ENCODE data around the gene COL11A1. TPM values are rescaled to one million over a fixed set of nuclear protein-coding genes. Genes with fewer than 3 reads are reported as not detected.
"Not testable (repeated sequence)": the region's sequence is repeated elsewhere in the genome, so short reads cannot be mapped to it uniquely, and the experiment has no call there.

The COL11A1 gene
- total RNA-seq, 4 donors from 2014 or later, result 0.16 TPM; not detected in 3

DNA sequence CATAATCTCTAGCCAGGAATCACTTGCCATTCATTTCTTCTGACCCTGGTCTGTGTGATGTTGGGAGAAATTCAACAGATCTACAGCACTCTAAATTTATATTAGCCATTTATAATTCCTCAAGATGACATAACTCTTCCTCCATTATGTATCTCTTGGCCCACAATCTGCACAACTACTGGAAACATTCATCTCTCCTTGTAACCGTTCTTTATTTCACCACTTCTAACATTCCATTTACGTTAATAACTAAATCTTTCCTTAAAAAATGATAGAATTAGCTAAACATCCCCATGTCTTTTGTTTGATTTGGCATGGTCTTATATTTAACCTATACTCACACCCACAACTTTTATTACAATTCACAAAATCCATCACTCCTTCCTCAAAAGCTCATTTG lies 166.0 kb downstream of the COL11A1 start:
- intact Hi-C loops (cut with DNase I; ENCODE audit: low total_unique reads), result no loop called here
- H3K9me3 ChIP-seq, result no peaks in the 10 kb centered on the region
- no peak for DNase-seq
- H3K27me3 ChIP-seq, result no peaks in the 10 kb centered on the region
- TF ChIP-seq POLR2AphosphoS5 (IDR thresholded peaks at IDR 0.05), result no peak
- TF ChIP-seq, protein P1, sequence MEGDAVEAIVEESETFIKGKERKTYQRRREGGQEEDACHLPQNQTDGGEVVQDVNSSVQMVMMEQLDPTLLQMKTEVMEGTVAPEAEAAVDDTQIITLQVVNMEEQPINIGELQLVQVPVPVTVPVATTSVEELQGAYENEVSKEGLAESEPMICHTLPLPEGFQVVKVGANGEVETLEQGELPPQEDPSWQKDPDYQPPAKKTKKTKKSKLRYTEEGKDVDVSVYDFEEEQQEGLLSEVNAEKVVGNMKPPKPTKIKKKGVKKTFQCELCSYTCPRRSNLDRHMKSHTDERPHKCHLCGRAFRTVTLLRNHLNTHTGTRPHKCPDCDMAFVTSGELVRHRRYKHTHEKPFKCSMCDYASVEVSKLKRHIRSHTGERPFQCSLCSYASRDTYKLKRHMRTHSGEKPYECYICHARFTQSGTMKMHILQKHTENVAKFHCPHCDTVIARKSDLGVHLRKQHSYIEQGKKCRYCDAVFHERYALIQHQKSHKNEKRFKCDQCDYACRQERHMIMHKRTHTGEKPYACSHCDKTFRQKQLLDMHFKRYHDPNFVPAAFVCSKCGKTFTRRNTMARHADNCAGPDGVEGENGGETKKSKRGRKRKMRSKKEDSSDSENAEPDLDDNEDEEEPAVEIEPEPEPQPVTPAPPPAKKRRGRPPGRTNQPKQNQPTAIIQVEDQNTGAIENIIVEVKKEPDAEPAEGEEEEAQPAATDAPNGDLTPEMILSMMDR (IDR thresholded peaks at IDR 0.05), result no peak
- TF ChIP-seq POLR2A (IDR thresholded peaks at IDR 0.05), result no peak
- TF ChIP-seq EP300 (IDR thresholded peaks at IDR 0.05; ENCODE audit: low read depth), result no peak
- H3K4me3 ChIP-seq, result no peak overlapping the region
- WGBS, 2 donors (ENCODE audit: low coverage in 1 of 2), result 38 to 75% methylated on average over 2 of the region's 2 CpGs
- H3K4me1 ChIP-seq, result no peaks in the 10 kb centered on the region
- H3K36me3 ChIP-seq, result no peaks in the 10 kb centered on the region
- in situ Hi-C loops (cut with MboI; ENCODE audit: low pct_ligation_motif_present in 1 of 4, low pct_unique_long_range_greater_than_20kb in 1 of 4, low sequenced_read_pairs in 3 of 4), result no loop called here
- H3K27ac ChIP-seq, result no peak overlapping the region

DNA sequence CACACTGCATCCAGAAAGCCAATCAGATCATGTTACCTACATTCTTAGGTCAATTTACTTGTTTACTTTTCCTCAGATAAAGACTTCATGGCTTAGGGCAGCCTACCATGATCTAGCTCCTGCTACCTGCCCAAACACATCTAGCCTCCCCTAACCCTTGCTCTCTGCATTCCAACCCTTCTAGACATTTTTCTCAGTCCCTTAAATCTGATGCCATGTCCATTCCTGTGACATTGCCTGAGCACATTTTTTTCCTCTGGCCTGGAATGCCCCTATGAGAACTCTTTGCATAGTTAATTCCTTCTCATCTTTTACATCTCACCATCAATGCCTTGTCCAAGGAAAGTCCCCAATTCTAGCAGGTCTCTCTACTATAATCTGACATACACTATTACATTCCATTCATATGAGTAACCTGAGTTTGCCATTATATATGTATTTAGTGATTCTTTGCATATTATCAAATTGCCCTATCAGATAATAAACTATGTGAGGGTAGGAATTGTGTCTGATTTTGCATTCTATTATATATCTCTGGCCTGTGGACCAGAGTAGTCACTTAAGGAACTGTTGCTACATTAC lies 166.9 kb downstream of the COL11A1 start:
- H3K36me3 ChIP-seq, result no peaks in the 10 kb centered on the region
- in situ Hi-C loops (cut with MboI; ENCODE audit: low pct_ligation_motif_present in 1 of 4, low pct_unique_long_range_greater_than_20kb in 1 of 4, low sequenced_read_pairs in 3 of 4) (no loop called here), intact Hi-C loops (cut with DNase I; ENCODE audit: low total_unique reads) (no loop called here)
- H3K9me3 ChIP-seq, result no peaks in the 10 kb centered on the region
- no peaks in the 10 kb centered on the region for H3K27me3 ChIP-seq
- TF ChIP-seq POLR2A (IDR thresholded peaks at IDR 0.05), result no peak
- TF ChIP-seq, protein P1 (IDR thresholded peaks at IDR 0.05), result no peak
- TF ChIP-seq EP300 (IDR thresholded peaks at IDR 0.05; ENCODE audit: low read depth), result no peak
- TF ChIP-seq POLR2AphosphoS5 (IDR thresholded peaks at IDR 0.05), result no peak
- no peak overlapping the region for H3K27ac ChIP-seq
- H3K4me3 ChIP-seq, result no peak overlapping the region
- H3K4me1 ChIP-seq, result no peaks in the 10 kb centered on the region
- no peak for DNase-seq

DNA sequence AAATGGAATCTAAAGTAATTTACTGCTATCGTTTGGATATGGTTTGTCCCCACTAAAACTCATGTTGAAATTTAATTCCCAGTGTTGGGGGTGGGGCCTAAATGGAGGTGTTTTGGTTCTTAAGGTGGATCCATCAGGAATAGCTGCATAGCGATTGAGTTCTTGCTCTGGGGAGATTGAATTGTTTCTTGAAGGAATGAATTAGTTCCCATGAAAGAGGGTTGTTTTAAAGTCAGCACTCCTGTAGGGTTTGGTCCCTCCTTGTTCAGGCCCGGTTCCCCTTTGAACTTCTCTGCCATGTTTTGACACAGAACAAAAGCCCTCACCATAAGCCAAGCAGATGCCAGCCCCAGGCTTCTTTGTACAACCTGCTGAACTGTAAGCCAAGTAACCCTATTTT lies 170.9 kb downstream of the COL11A1 start:
- in situ Hi-C loops (cut with MboI; ENCODE audit: low pct_ligation_motif_present in 1 of 4, low pct_unique_long_range_greater_than_20kb in 1 of 4, low sequenced_read_pairs in 3 of 4), result no loop called here

DNA sequence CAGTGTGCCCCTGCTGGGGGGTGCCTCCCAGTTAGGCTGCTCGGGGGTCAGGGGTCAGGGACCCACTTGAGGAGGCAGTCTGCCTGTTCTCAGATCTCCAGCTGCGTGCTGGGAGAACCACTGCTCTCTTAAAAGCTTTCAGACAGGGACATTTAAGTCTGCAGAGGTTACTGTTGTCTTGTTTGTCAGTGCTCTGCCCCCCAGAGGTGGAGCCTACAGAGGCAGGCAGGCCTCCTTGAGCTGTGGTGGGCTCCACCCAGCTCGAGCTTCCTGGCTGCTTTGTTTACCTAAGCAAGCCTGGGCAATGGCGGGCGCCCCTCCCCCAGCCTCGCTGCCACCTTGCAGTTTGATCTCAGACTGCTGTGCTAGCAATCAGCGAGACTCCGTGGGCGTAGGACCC lies 175.0 kb downstream of the COL11A1 start:
- H3K4me1 ChIP-seq, H3K36me3 ChIP-seq: not testable (repeated sequence)

More for the DNA sequence above, 170.9 kb downstream of the COL11A1 start:
- Histone ChIP-seq H3K27ac (no peak overlapping the region), H3K36me3 (no peaks in the 10 kb centered on the region), H3K27me3 (no peaks in the 10 kb centered on the region), H3K4me3 (no peak overlapping the region), H3K9me3 (no peaks in the 10 kb centered on the region), H3K4me1 (no peaks in the 10 kb centered on the region)
- DNase-seq, result no peak
- WGBS, 2 donors (ENCODE audit: low coverage in 1 of 2), result 57 to 64% methylated on average over 3 of the region's 3 CpGs
- TF ChIP-seq POLR2AphosphoS5 (IDR thresholded peaks at IDR 0.05) (no peak), POLR2A (IDR thresholded peaks at IDR 0.05) (no peak), EP300 (IDR thresholded peaks at IDR 0.05; ENCODE audit: low read depth) (no peak)
- TF ChIP-seq, protein P1 (IDR thresholded peaks at IDR 0.05), result no peak
- intact Hi-C loops (cut with DNase I; ENCODE audit: low total_unique reads), result no loop called here

DNA sequence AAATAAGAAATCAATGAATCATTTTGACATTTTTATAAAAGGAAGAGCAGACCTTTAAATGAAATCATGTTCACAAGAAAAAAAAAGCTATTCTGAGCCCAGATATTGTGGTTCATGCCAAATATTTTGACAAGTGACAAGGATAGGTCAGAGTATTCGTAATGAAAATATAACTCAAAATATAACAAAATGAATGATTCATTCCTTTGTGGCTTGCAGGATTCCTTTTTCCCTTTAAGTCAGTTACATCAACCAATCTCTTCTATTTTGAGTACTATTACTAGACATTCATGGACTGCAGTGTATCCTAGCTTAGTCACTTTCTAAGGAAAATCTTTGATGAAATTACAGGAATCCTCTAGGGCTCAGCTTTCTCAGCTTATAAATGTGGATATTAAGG lies 188.7 kb downstream of the COL11A1 start:
- in situ Hi-C loops (cut with MboI; ENCODE audit: low pct_ligation_motif_present in 1 of 4, low pct_unique_long_range_greater_than_20kb in 1 of 4, low sequenced_read_pairs in 3 of 4), result no loop called here
- Histone ChIP-seq H3K4me1 (no peaks in the 10 kb centered on the region), H3K36me3 (no peaks in the 10 kb centered on the region), H3K27me3 (no peaks in the 10 kb centered on the region), H3K9me3 (no peaks in the 10 kb centered on the region), H3K4me3 (no peak overlapping the region), H3K27ac (no peak overlapping the region)
- no peak for TF ChIP-seq POLR2A (IDR thresholded peaks at IDR 0.05)
- no peak for TF ChIP-seq EP300 (IDR thresholded peaks at IDR 0.05; ENCODE audit: low read depth)
- TF ChIP-seq, protein P1 (IDR thresholded peaks at IDR 0.05), result no peak
- no peak for TF ChIP-seq POLR2AphosphoS5 (IDR thresholded peaks at IDR 0.05)
- no peak for DNase-seq
- intact Hi-C loops (cut with DNase I; ENCODE audit: low total_unique reads), result no loop called here
- 0 to 13% methylated on average over 1 of the region's 1 CpG for WGBS, 2 donors (ENCODE audit: low coverage in 1 of 2)

More for the DNA sequence above, 175.0 kb downstream of the COL11A1 start:
- H3K27ac ChIP-seq; intact Hi-C loops (cut with DNase I; ENCODE audit: low total_unique reads); in situ Hi-C loops (cut with MboI; ENCODE audit: low pct_ligation_motif_present in 1 of 4, low pct_unique_long_range_greater_than_20kb in 1 of 4, low sequenced_read_pairs in 3 of 4); H3K27me3 ChIP-seq; DNase-seq; H3K9me3 ChIP-seq; H3K4me3 ChIP-seq: not testable (repeated sequence)
- 83% methylated on average over 7 of the region's 9 CpGs; no CpG with 5 or more reads in 1 of the 2 donors for WGBS, 2 donors (ENCODE audit: low coverage in 1 of 2)

Data from transverse colon (tissue), 4 donors.